ENCODE data around the gene RASA2.

DNA sequence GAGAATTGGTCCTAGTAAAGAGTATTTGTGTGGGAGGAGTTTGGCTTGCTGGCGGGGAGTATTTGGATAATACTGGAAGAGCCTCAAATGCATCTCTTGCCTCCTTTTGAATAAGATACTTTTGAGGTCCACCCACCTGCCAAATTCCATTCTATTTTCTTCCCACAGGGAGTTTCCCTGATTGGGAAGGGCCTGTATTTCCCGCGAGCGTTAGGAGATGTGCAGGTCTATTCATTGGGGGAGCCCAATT lies 406 bp upstream of the RASA2 start:
- TF ChIP-seq EZH2 (IDR thresholded peaks at IDR 0.05), result no peak
- TF ChIP-seq POLR2AphosphoS5 (IDR thresholded peaks at IDR 0.05; ENCODE audit: borderline replicate concordance, low read depth, low read length), result no peak

Measured in SK-N-MC (cell line).